UCSD-AML1 (cell line): ENCODE data around the gene C1orf74.

Source experiments
- DNase-seq: peaks from one replicate; lab custom pipeline; 2025; ENCODE audit not compliant: unreplicated experiment; lab: John Stamatoyannopoulos, UW

The C1orf74 gene

GRCh38 chr1:209784265-209785169 lies at the start of gene C1orf74:
C1orf74 (minus strand) TSS chr1:209784559; CDS start chr1:209783634, 925 bp downstream.
- peak; percentile 99 for DNase-seq

DNA sequence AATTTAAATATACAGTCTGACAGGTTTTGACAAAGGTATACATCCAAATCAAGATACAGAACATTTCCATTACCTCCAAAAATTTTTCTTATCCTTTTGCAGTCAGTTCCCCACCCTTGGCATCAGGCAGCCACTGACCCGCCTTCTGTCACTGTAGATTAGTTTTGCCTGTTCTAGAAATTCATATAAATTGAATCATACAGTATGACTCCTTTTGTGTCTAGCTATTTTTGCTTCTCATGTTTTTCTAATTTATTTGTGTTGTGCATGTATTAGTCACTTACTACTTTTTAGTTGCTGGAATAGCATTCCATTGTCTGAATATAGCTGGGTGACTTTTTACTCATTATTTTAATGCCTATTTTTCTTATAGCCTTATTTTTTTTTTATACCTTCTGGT lies 47.3 kb upstream of the C1orf74 start:
- DNase-seq: no peak

DNA sequence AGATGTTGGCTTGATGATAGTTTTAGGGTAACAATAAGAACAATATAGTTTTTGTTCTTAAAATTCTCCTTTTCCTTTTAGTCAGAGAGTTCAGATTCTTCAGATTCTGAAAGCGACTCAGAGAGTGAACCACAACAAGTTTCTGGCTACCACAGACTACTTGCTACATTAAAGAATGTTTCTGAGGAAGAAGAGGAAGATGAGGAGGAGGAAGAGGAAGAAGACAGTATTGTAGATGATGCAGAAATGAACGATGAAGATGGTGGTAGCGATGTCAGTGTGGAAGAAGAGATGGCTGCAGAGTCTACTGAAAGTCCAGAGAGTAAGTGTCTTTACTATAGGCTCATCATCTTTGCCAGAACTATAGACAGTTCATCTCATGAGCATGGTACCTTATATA lies 46.4 kb upstream of the C1orf74 start:
- no peak for DNase-seq

GRCh38 chr1:209829716-209830115 lies 45.4 kb upstream of the C1orf74 start:
- DNase-seq: no peak

- peak; percentile 94 for DNase-seq
Observed at GRCh38 chr1:209827384-209828262, 43.3 kb upstream of the C1orf74 start, which contains the start of gene UTP25. UTP25 (plus strand) TSS chr1:209827972; CDS start chr1:209828064, 92 bp downstream.

- no peak for DNase-seq
Observed at GRCh38 chr1:209825591-209826434, 41.5 kb upstream of the C1orf74 start.

- DNase-seq: no peak
Observed at GRCh38 chr1:209823143-209824041, 39.0 kb upstream of the C1orf74 start.

DNA sequence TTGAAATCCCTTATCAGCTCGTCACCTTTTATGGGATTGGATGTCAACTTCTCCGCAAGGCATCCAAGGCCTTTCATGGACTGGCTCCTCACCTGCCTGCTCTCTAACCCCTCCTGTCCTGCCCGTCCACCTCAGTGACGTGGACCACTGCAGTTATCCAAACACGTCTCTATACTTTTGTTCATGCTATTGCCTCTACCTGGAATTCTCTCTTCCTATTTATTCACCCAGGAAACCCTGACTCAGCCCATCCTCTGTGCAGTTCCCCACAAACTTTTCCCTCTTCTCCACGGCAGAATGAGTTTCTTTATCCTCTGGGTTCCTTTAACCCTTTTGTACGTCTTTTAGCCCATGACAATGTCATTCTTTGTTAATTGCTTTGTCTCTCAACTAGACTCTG lies 38.3 kb upstream of the C1orf74 start:
- DNase-seq: no peak

DNA sequence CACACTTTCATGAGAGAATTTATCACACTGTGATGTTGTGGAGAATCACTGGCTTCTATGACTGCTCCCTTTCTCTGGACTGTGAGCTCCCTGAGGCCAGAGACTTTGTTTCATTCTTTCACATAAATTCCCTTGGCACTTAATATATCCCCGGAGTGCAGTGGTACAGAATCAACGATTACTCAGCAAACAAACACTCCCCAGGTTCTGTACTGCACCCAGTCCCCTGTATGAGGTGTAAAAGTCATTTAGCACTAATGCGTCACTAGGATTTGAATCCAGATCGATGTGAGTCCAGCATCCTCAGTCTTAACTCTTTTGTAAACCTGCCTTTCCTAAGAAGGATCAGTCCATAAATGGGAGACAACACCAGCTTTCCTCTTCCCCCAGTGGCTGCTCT lies 36.6 kb upstream of the C1orf74 start:
- DNase-seq: no peak

- DNase-seq: no peak
Observed at GRCh38 chr1:209819058-209819457, 34.7 kb upstream of the C1orf74 start.

DNA sequence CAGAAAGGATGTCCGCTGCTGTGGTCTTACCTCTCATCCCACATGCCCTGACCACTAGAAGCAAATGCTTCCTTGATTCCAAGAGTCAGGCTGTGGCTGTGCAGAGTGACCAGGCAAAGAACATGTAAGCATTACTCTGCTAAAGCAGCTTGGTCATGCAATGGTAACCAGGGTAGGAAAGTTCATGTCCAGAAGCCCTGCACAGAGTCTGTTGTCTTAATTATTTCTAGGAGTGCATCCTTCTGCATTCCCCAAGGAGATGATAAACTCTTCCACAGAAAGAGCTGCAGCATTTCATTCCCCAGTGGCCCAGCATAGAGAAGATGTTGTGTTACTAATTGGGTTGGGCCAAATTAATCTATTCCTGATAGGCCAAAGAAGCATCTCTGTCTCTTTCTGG lies 33.3 kb upstream of the C1orf74 start:
- DNase-seq: no peak

GRCh38 chr1:209816923-209817322 lies 32.6 kb upstream of the C1orf74 start:
- DNase-seq: no peak

DNA sequence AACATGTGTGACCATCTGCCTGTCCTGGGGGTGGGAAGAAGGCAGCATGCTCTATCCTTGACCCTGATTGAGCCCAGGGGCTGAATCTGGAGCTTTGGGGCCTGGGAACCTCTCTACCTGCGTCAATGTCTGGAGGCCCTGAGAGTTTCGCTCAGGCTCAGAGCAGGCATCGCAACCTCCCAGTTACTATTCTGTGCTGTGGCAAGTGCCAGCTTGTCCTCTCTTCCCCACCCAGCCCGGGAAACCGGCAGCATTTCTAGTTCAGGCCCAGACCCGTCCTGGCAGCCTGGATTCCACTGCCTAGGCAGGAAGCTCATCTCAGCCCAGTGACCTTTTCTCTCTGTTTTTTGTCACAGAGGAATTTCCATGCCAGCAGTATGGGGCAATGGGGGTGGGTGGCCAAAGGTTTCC lies 31.6 kb upstream of the C1orf74 start:
- no peak for DNase-seq

- no peak for DNase-seq
Observed at GRCh38 chr1:209815490-209815889, 31.1 kb upstream of the C1orf74 start.

GRCh38 chr1:209813902-209814301 lies 29.5 kb upstream of the C1orf74 start:
- no peak for DNase-seq

DNA sequence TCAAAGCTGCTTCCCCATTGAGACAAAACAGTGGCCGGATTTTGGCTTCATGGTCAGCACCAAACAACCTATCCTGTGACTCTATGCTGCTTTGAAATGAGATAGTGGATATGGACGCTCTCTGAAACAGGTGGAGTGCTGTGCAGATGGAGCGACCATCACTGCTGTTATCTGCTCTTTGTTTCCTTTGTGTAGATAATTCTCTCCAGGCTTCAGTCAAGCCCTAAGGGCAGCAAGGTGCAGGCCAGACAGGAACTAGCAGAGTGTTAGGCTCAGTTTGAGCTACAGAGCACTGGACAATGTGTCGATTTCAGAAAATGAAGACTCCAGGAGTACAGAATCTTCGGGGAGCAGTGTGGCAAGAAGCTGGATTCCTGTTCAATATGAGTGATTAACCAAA lies 26.4 kb upstream of the C1orf74 start:
- no peak for DNase-seq

- DNase-seq: no peak
Observed at GRCh38 chr1:209809611-209810010, 25.3 kb upstream of the C1orf74 start.

DNA sequence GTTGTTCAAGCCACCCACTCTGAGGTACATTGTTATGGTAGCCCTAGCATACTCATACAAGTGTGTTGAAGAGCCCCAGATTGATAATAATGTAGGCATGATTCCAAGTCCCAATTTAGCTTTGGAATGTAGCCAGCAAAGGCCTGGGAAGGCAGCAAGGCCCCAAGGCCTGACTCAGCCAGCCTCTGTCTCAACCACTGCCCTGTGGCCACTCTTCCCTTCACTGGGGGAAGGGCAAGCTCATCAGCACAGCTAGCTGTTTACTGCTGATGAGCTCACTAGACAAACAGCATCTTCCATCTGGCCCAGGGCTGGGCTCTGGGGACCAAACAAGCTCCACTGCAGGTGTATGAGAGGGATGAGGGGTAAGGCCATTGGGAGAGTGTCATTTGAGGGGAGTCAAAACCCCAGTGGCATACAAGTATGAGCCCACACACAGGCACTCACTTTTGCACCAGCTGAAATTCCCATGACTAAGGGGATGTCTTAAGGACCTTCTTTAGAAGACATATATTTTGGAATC lies 23.8 kb upstream of the C1orf74 start:
- DNase-seq: no peak

GRCh38 chr1:209807509-209807908 lies 23.1 kb upstream of the C1orf74 start:
- DNase-seq: no peak
